NCI-H1417 (cell line): ENCODE data around the gene DOK3.

Experiments used
- DNase-seq, 3 experiments: peaks; one replicate each; lab custom pipeline; 2025; lab: John Stamatoyannopoulos, UW

The DOK3 gene

GRCh38 chr5:177483994-177484901 lies 25.4 kb downstream of the DOK3 start:
- no peak for DNase-seq

- no peak for DNase-seq
These were observed 26.6 kb downstream of the DOK3 start for GRCh38 chr5:177483042-177483441.

GRCh38 chr5:177482359-177482795 lies 27.2 kb downstream of the DOK3 start:
- no peak for DNase-seq

GRCh38 chr5:177479774-177480173 lies 29.9 kb downstream of the DOK3 start:
- DNase-seq, result no peak

- peak in 1 of 3 experiments; percentile 2 for DNase-seq
These were observed 30.6 kb downstream of the DOK3 start for GRCh38 chr5:177478711-177479646.

GRCh38 chr5:177477701-177478477 lies 31.7 kb downstream of the DOK3 start:
- no peak for DNase-seq

GRCh38 chr5:177476531-177477233 lies 32.9 kb downstream of the DOK3 start:
- no peak for DNase-seq

- DNase-seq, result no peak
These were observed 33.8 kb downstream of the DOK3 start for GRCh38 chr5:177475563-177476427.

GRCh38 chr5:177474846-177475562 lies 34.6 kb downstream of the DOK3 start:
- no peak for DNase-seq

GRCh38 chr5:177474002-177474476 lies 35.6 kb downstream of the DOK3 start:
- DNase-seq, result no peak

- DNase-seq, result peak; percentile 61 to 74 (median 66)
These were observed 36.1 kb downstream of the DOK3 start, which contains the start of gene DBN1 for GRCh38 chr5:177473443-177474001. DBN1 (minus strand) TSS chr5:177473634; CDS start chr5:177473521, 113 bp downstream.

- peak; percentile 50 to 69 (median 68) for DNase-seq
These were observed 36.9 kb downstream of the DOK3 start for GRCh38 chr5:177472460-177473442.

- no peak for DNase-seq
These were observed 37.8 kb downstream of the DOK3 start for GRCh38 chr5:177471610-177472356.

GRCh38 chr5:177470759-177471536 lies 38.7 kb downstream of the DOK3 start:
- no peak for DNase-seq

GRCh38 chr5:177469750-177470525 lies 39.7 kb downstream of the DOK3 start:
- DNase-seq, result peak in 2 of 3 experiments; percentile 11 to 38
